ENCODE data around the gene SLC25A51. TPM values are rescaled to one million over a fixed set of nuclear protein-coding genes. Genes with fewer than 3 reads are reported as not detected.

SLC25A51 gene
- polyA plus RNA-seq, 1 donor from 2014 or later, result 26.8 TPM

GRCh38 chr9:37950561-37950960 lies 46.6 kb upstream of the SLC25A51 start:
- TF ChIP-seq POLR2AphosphoS5 (IDR thresholded peaks at IDR 0.05), result no peak
- TF ChIP-seq RAD21 (conservative IDR thresholded peaks at IDR 0.05), result no peak
- TF ChIP-seq SMC3 (conservative IDR thresholded peaks at IDR 0.05; ENCODE audit: poor library complexity), result no peak
- TF ChIP-seq CTCF (IDR thresholded peaks at IDR 0.05; ENCODE audit: poor library complexity, severe bottlenecking), result no peak
- TF ChIP-seq MXI1 (conservative IDR thresholded peaks at IDR 0.05; ENCODE audit: poor library complexity, severe bottlenecking), result no peak
- no peak for TF ChIP-seq REST (IDR thresholded peaks at IDR 0.05; ENCODE audit: borderline replicate concordance)
- TF ChIP-seq EZH2 (IDR thresholded peaks at IDR 0.05; ENCODE audit: borderline replicate concordance, insufficient read depth, low read length, poor library complexity, severe bottlenecking), result no peak
- TF ChIP-seq EP300 (conservative IDR thresholded peaks at IDR 0.05; ENCODE audit: poor library complexity, severe bottlenecking), result no peak
- no peak for TF ChIP-seq TAF1 (IDR thresholded peaks at IDR 0.05; ENCODE audit: low read depth)

DNA sequence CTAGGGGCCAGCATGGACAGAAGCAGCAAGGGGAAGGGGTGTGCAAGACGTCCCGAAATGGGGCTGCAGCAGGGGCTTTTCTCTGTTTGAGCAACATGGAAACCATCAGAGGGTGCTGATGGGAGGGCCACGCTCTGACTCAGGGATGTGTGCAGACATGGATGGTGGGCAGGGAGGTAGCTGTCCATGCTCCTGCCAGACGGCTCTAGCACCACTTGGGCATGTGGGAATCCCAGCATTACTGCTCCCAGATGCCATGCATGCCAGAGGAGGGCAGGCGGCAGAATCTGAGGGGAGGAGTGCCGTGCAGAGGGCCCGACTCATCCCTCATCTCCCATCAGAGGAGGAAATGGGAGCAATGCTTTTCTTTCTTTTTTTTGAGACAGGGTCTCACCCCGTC lies 45.6 kb upstream of the SLC25A51 start:
- Histone ChIP-seq H3K36me3 (ENCODE audit: insufficient read depth, low read length) (peaks cover 6% of the 10 kb centered on the region), H3K27me3 (ENCODE audit: insufficient read depth, low read depth, low read length) (no peaks in the 10 kb centered on the region), H3K9me2 (ENCODE audit: insufficient read depth, low read length) (no peaks in the 10 kb centered on the region), H3F3A (ENCODE audit: insufficient read depth, low read length, poor library complexity, severe bottlenecking) (no peaks in the 10 kb centered on the region), H3K79me2 (replicated peaks; ENCODE audit: insufficient read depth, low read length) (no peaks in the 10 kb centered on the region), H3K27ac (ENCODE audit: low read length) (no peak overlapping the region), H3K4me3 (ENCODE audit: low read length) (no peak overlapping the region), H2AFZ (ENCODE audit: low read depth, low read length) (no peak overlapping the region), H4K20me1 (ENCODE audit: insufficient read depth) (no peaks in the 10 kb centered on the region), H3K9ac (ENCODE audit: low read length) (no peak overlapping the region), H3K9me3 (ENCODE audit: low read length) (no peaks in the 10 kb centered on the region), H3K4me2 (ENCODE audit: low read length) (no peak overlapping the region)
- TF ChIP-seq REST (IDR thresholded peaks at IDR 0.05; ENCODE audit: borderline replicate concordance) (no peak), RAD21 (conservative IDR thresholded peaks at IDR 0.05) (no peak), CTCF (IDR thresholded peaks at IDR 0.05; ENCODE audit: poor library complexity, severe bottlenecking) (no peak), POLR2AphosphoS5 (IDR thresholded peaks at IDR 0.05) (no peak), TAF1 (IDR thresholded peaks at IDR 0.05; ENCODE audit: low read depth) (no peak), EZH2 (IDR thresholded peaks at IDR 0.05; ENCODE audit: borderline replicate concordance, insufficient read depth, low read length, poor library complexity, severe bottlenecking) (no peak), SMC3 (conservative IDR thresholded peaks at IDR 0.05; ENCODE audit: poor library complexity) (no peak), EP300 (conservative IDR thresholded peaks at IDR 0.05; ENCODE audit: poor library complexity, severe bottlenecking) (no peak), MXI1 (conservative IDR thresholded peaks at IDR 0.05; ENCODE audit: poor library complexity, severe bottlenecking) (no peak)

More at GRCh38 chr9:37950561-37950960, 46.6 kb upstream of the SLC25A51 start:
- H3K9me2 ChIP-seq (ENCODE audit: insufficient read depth, low read length), result no peaks in the 10 kb centered on the region
- no peak overlapping the region for H2AFZ ChIP-seq (ENCODE audit: low read depth, low read length)
- no peaks in the 10 kb centered on the region for H4K20me1 ChIP-seq (ENCODE audit: insufficient read depth)
- no peak overlapping the region for H3K9ac ChIP-seq (ENCODE audit: low read length)
- no peak overlapping the region for H3K4me3 ChIP-seq (ENCODE audit: low read length)
- no peaks in the 10 kb centered on the region for H3K9me3 ChIP-seq (ENCODE audit: low read length)
- H3K36me3 ChIP-seq (ENCODE audit: insufficient read depth, low read length), result peaks cover 9% of the 10 kb centered on the region
- H3F3A ChIP-seq (ENCODE audit: insufficient read depth, low read length, poor library complexity, severe bottlenecking), result no peaks in the 10 kb centered on the region
- H3K4me2 ChIP-seq (ENCODE audit: low read length), result no peak overlapping the region
- H3K27me3 ChIP-seq (ENCODE audit: insufficient read depth, low read depth, low read length), result no peaks in the 10 kb centered on the region
- no peaks in the 10 kb centered on the region for H3K79me2 ChIP-seq (replicated peaks; ENCODE audit: insufficient read depth, low read length)
- H3K27ac ChIP-seq (ENCODE audit: low read length), result no peak overlapping the region
